Pancreas (tissue), 10 donors: ENCODE measurements around the gene HIF3A. TPM values are rescaled to one million over a fixed set of nuclear protein-coding genes. Genes with fewer than 3 reads are reported as not detected.

Source experiments
- ATAC-seq, 4 donors: fragments of 200-7000 bp; cut with Tn5 transposase; one replicate each; pipeline versions ENCODE4 v1.8.0 to v1.9.1; 2020; ENCODE audit warnings: mild to moderate bottlenecking in 4 of 4, moderate library complexity in 4 of 4
- DNase-seq, 6 donors: peaks; one replicate each; pipeline ENCODE4 v3.0.0-alpha.2; 2020
- FAIRE-seq: peaks from 2 replicates; lab custom pipeline; 2012; peaks lifted over from hg19 to GRCh38; lab: Jason Lieb, UNC
- H3K27ac ChIP-seq, 4 donors: fragments of 200-600 bp; sonication (generic); 1 replicate in 3 of 4; 2 replicates in 1 of 4; pipeline versions ENCODE4 v1.5.0 to v1.8.0; 2020
- H3K27me3 ChIP-seq, 4 donors: fragments of 200-600 bp; one replicate each; pipeline ENCODE4 v1.8.0; 2021
- H3K36me3 ChIP-seq, 3 donors: fragments of 200-600 bp; sonication (generic) in 1 of 3; one replicate each; pipeline versions ENCODE4 v1.5.0 to v1.8.0; 2020 to 2021
- H3K4me1 ChIP-seq, 3 donors: fragments of 200-600 bp; one replicate each; pipeline ENCODE4 v1.8.0; 2021
- H3K4me3 ChIP-seq, 4 donors: fragments of 200-600 bp; sonication (generic) in 2 of 4; one replicate each; pipeline versions ENCODE4 v1.5.0 to v1.8.0; 2020 to 2021
- H3K9me3 ChIP-seq, 4 donors: fragments of 200-600 bp; one replicate each; pipeline ENCODE4 v1.8.0; 2021
- WGBS, 2 donors: extraction: QIAGEN DNeasy Blood & Tissue Kit; methylation state at CpG; one replicate each; pipeline ENCODE4 v1.1.7; 2013; 5-methylcytosine and 5-hydroxymethylcytosine counted together
- intact Hi-C, 3 donors: fragments of 100-400 bp; cut with DNase I; formaldehyde crosslinking; loops; one replicate each; pipeline versions ENCODE4 v1.11.1 to v1.14.2; 2022
- polyA plus RNA-seq, 2 donors: library from polyadenylated mRNA; stranded (reverse); fragments of 200-250 nt; gene quantifications; one replicate each; pipeline ENCODE4 v1.2.3, GENCODE V29; 2013
- total RNA-seq, 6 donors: library from RNA; stranded (reverse); fragmentation: NEBNext Ultra II Directional in 4 of 6; extraction: Animal tissue kit (Norgen Biotek cat#: 25700) in 4 of 6; gene quantifications; one replicate each; pipeline versions ENCODE4 v1.2.1 to v1.2.4, GENCODE V29; 2021 to 2023
- TF ChIP-seq, protein P1 (sequence below), 4 donors: fragments of 200-600 bp; sonication (generic) in 3 of 4; IDR thresholded peaks; one replicate each; pipeline versions ENCODE4 v1.5.0 to v1.8.0; 2021; ENCODE audit warnings: antibody characterized with exemption in 4 of 4
- donor health status: healthy with polysubstance abuse.
- donor health status: DM: no; HTN: no; CAD: no; lungs with moderate emphysema.
- donor health status: DM: no; HTN: no; CAD: no.
- donor health status: control.
- donor health status: control.
- donor health status: Bipolar disorder and iron deficiency.
- donor health status: DM: yes; HTN: yes; CAD: no.
- donor health status: DM: no; HTN: no; CAD: no.
- donor health status: DM: no; HTN: no; CAD: no.
- donor health status: DM: yes; HTN: yes; CAD: no.

HIF3A gene
- total and polyA plus RNA-seq, 8 donors: 0.71 to 27.6 (median 5.2) TPM

DNA sequence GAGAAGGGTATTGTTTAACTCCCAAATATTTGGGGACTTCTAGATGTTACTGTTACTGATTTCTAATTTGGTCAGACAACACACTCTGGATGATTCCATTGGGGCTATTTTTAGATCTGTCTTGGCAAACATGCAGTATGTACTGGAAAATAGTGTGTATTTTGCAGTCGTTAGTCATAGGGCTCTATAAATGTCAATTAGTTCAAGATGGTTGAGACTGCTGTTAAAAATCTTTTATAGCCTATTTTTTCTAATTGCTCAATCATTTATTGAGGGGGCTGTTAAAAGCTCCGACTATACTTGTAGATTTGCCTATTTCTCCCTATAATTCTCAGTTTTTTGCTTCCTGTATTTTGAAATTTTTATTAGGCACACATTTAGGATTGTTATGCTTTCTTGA, 81.4 kb downstream of the HIF3A start:
- H3K9me3 ChIP-seq: no peaks in the 10 kb centered on the region
- TF ChIP-seq, protein P1, sequence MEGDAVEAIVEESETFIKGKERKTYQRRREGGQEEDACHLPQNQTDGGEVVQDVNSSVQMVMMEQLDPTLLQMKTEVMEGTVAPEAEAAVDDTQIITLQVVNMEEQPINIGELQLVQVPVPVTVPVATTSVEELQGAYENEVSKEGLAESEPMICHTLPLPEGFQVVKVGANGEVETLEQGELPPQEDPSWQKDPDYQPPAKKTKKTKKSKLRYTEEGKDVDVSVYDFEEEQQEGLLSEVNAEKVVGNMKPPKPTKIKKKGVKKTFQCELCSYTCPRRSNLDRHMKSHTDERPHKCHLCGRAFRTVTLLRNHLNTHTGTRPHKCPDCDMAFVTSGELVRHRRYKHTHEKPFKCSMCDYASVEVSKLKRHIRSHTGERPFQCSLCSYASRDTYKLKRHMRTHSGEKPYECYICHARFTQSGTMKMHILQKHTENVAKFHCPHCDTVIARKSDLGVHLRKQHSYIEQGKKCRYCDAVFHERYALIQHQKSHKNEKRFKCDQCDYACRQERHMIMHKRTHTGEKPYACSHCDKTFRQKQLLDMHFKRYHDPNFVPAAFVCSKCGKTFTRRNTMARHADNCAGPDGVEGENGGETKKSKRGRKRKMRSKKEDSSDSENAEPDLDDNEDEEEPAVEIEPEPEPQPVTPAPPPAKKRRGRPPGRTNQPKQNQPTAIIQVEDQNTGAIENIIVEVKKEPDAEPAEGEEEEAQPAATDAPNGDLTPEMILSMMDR (IDR thresholded peaks at IDR 0.05): no peak
- WGBS, 2 donors: 17 to 31% methylated on average over 2 of the region's 2 CpGs
- no peaks in the 10 kb centered on the region for H3K27me3 ChIP-seq
- DNase-seq (no peak), ATAC-seq (peak in 2 of 4 donors; percentile 9 to 24), FAIRE-seq (peak; percentile 69)
- peak overlapping the region in 1 of 4 donors; percentile 18 for H3K27ac ChIP-seq
- H3K4me1 ChIP-seq: peaks cover 10 to 21% (median 12%) of the 10 kb centered on the region in 3 donors
- H3K36me3 ChIP-seq: peaks cover 0 to 25% (median 11%) of the 10 kb centered on the region in 3 donors
- intact Hi-C loops: no loop called here
- no peak overlapping the region for H3K4me3 ChIP-seq

DNA sequence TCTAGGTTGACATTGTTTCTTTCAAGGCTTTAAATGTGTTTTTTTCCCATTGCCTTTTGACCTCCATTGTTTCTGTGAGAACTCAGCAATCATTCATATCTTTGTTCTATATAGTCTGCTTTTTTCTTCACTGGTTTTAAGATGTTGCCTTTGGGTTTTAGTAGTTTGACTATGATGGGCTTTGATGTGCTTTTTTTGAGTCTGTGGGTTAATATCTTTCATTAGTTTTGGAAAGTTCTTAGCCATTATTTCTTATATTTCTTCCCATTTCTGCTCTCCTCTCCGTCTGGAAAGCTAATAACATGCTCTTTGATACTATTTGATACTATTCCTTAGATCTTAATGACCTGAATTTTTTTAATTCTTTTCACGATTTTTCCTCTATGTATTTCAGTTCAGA, 83.8 kb downstream of the HIF3A start:
- 88 to 97% methylated on average over 2 of the region's 2 CpGs for WGBS, 2 donors
- peaks cover 0 to 39% (median 16%) of the 10 kb centered on the region in 3 donors for H3K36me3 ChIP-seq
- FAIRE-seq: no peak
- H3K4me1 ChIP-seq: peaks cover 0 to 11% (median 8%) of the 10 kb centered on the region in 3 donors
- no peak for DNase-seq
- intact Hi-C loops: no loop called here
- no peaks in the 10 kb centered on the region for H3K9me3 ChIP-seq
- no peak overlapping the region for H3K27ac ChIP-seq
- ATAC-seq: no peak
- TF ChIP-seq, protein P1 (IDR thresholded peaks at IDR 0.05): no peak
- H3K4me3 ChIP-seq: no peak overlapping the region
- no peaks in the 10 kb centered on the region for H3K27me3 ChIP-seq

DNA sequence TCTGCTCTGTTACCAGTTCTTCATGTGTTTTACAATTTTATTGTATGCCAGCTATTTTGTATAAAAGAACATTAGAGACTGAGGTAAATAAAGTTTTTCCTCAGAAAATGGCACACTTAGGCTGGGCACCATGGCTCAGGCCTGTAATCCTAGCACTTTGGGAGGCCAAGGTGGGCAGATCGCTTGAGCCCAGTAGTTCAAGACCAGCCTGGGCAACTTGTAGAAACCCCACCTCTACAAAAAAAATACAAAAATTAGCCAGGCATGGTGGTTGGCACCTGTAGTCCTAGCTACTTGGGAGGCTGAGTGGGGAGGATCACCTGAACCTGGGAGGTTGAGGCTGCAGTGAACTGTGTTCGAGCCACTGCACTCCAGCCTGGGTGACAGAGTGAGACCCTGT, 84.5 kb downstream of the HIF3A start:
- H3K36me3 ChIP-seq: peaks cover 0 to 39% (median 11%) of the 10 kb centered on the region in 3 donors
- intact Hi-C loops: no loop called here
- WGBS, 2 donors: 95 to 98% methylated on average over 2 of the region's 2 CpGs
- peaks cover 0 to 11% (median 8%) of the 10 kb centered on the region in 3 donors for H3K4me1 ChIP-seq
- DNase-seq (no peak), ATAC-seq (no peak), FAIRE-seq (no peak)
- H3K9me3 ChIP-seq: no peaks in the 10 kb centered on the region
- H3K27me3 ChIP-seq: no peaks in the 10 kb centered on the region
- TF ChIP-seq, protein P1 (IDR thresholded peaks at IDR 0.05): no peak
- no peak overlapping the region for H3K4me3 ChIP-seq
- H3K27ac ChIP-seq: no peak overlapping the region

DNA sequence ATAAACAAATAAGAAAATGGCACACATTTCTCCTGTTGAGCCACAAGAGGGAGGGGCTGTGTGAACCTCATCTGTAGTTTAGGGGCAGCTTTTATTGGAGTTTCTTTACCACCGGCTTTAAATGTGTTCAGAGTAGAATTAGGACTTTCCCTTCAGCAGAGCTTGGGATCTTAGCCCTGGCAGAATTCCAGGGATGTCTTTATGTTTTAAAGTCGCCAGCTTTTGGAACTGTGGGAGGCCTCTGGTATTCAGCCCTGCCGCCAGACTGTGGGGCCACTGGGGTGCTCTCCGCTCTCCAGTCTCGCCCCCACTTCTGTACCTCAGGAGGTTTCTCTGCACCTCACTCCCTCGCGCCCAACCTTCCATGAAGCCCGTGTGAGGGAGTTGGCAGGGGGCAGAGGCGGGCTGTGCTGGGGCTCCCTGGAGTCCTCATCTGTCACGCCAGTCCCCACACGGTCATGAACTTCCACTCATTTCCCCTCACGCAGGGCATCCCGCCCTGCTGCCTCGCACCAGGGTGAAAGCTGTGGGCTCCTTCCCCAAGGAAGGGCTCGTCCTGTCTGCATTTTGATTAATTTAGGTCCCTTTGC, 85.0 kb downstream of the HIF3A start:
- WGBS, 2 donors: 90 to 93% methylated on average over 15 of the region's 15 CpGs
- intact Hi-C loops: no loop called here
- no peak overlapping the region for H3K27ac ChIP-seq
- no peaks in the 10 kb centered on the region for H3K27me3 ChIP-seq
- H3K9me3 ChIP-seq: no peaks in the 10 kb centered on the region
- TF ChIP-seq, protein P1 (IDR thresholded peaks at IDR 0.05): no peak
- no peak for ATAC-seq
- H3K4me1 ChIP-seq: peaks cover 0 to 11% (median 8%) of the 10 kb centered on the region in 3 donors
- no peak for FAIRE-seq
- peaks cover 0 to 34% (median 6%) of the 10 kb centered on the region in 3 donors for H3K36me3 ChIP-seq
- H3K4me3 ChIP-seq: no peak overlapping the region
- peak in 1 of 6 donors; percentile 43 for DNase-seq

DNA sequence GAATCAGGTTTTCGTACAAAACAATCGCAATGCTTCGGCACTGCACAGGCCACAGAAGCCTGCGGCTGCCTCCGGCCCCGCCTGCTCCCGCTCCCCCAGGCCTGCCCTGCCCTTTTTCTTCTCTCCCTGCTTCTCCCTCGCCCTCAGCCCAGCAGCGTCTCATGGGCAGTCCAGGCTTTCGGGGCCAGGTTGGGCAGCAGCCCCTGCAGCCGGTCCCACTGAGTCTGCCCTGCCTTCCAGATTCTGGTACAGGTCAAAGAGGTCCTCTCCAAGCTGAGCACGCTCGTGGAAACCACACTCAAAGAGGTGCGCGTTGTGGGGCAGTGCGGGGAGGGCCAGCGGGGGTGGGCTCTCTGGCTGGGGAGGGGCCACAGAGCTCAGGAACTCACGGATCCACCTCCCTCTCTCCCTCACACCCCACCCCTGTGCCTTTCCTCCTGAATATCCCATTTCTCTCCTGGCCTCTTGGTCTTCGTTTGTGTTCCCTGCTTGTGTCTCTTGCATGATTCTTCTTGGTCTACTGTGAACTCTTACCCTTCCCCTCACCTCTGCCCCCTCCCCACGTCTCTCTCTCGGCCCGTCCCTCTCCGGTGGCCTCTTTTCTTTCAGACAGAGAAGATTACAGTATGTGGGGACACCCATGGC, 86.5 kb downstream of the HIF3A start:
- Histone ChIP-seq H3K27ac (no peak overlapping the region), H3K36me3 (peaks cover 4 to 29% (median 5%) of the 10 kb centered on the region in 3 donors), H3K4me1 (peaks cover 0 to 4% (median 4%) of the 10 kb centered on the region in 3 donors), H3K27me3 (no peaks in the 10 kb centered on the region), H3K9me3 (no peaks in the 10 kb centered on the region), H3K4me3 (no peak overlapping the region)
- ATAC-seq: no peak
- no peak for FAIRE-seq
- peak in 1 of 6 donors; percentile 31 for DNase-seq
- 82 to 88% methylated on average over 22 to 23 of the region's 23 CpGs for whole genome bisulfite sequencing, 2 donors
- intact Hi-C loops: no loop called here
- TF ChIP-seq, protein P1 (IDR thresholded peaks at IDR 0.05): no peak
